GM19463 (cell line): ENCODE measurements around the gene KCNA1.

Source experiments
- ATAC-seq: cut with Tn5 transposase; IDR thresholded peaks from one replicate; pipeline ENCODE4 v1.9.1; 2021; ENCODE audit warnings: mild to moderate bottlenecking, moderate library complexity; ENCODE audit not compliant: unreplicated experiment

KCNA1 gene

DNA sequence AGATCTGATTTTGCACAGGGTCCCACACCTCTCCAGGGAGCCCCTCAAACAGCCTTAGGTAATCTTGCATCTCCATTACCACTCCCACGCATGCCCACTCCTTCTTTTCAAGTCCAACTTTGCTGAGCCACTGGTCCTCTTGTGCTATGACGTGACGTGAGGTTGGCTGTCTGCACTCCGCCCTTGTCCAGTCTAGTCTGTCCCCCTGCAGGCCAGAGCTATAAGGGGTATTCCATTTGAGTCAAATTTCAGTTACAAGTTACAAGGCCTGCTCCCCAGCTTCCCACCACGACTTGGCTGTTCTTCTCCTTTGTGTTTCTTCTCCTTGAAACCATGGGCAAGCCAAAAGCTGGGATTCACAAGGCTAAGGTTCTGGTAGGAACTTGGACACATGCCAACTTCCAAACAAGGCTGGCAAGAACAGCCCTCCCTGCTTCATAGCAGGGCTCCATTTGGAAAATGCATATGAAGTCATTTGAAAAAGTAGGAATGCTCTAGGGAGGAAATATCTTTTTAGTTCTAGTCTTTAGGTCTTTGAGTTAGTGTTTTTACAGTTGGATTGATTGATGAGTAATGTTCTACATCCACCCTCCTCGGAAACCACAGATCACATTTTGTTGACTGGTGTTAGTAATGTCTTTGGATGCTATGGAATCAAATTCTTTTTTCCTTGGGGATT lies 49.1 kb downstream of the KCNA1 start:
- no peak for ATAC-seq

DNA sequence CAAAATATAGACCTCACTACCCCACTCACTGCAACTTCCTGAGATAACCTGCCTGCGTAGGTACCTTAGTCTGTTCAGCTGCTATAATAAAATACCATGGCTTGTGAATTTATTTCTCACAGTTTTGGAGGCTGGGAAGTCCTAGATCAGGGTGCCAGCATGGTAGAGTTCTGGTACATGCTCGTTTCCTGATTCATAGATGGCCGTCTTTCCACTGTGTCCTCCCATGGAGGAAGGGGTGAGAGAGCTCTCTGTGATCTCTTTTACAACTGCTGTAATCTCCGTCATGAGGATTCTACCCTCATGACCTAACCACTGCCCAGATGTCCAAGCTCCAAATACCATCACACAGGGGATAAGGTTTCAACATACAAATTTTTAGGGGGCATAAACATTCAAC lies 49.7 kb downstream of the KCNA1 start:
- ATAC-seq: no peak

DNA sequence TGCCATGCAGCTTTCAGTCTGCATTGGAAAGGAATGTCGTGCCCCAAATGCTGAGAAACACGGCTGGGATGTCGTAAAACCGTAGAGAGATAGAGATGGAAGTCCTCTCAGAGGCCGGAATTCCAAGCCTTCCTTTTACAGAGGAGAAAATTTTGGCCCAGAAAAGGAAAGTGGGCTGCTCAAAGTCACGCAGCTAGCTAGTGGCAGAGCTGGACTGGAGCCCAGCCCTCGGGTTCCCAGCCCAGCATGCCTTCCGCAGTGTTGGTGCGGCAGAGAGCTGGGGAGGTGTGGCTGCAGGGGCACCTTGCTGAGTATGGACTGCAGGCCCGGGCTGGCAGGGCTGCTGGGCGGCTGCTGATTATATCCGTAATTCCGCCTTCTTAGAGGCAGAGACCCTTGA lies 50.3 kb downstream of the KCNA1 start:
- ATAC-seq: no peak

DNA sequence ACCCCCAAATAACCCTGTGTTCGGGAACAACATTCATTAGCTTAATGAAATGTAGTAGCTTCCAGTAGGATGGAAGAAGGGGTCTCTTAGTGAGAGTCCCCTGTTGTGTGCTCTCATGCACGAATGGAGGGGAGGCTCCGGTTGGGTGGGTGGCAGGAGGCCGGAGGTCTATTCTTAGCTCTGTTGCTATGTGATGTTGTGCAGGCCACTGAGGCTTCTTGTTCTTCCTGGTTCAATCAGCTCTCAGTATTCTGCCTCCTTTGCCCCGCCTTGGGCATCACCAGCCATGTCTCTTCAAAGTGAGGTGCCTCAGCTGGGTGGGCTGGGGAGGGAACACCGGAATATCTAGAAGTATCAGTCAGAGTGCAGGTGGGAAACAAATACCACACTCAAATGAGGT lies 50.8 kb downstream of the KCNA1 start:
- ATAC-seq: no peak

DNA sequence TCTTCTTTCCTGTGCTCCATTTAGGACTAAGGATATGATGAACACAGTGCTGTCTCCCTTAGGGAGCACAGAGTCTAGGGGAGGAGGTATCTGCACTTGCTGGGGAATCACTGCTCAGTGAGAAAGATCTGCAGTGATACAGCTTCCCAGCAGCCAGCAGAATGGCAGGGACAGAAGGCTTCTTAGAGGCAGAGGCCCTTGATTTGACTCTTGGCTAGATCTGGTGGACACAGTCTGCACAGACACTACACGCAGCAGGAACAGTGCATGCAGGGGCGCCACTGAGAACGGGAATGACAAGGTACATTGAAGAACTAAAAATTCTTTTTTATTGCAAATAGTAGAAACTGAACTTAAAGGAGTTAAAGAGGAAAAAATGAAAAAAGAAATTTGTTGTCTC lies 51.6 kb downstream of the KCNA1 start:
- ATAC-seq: no peak

DNA sequence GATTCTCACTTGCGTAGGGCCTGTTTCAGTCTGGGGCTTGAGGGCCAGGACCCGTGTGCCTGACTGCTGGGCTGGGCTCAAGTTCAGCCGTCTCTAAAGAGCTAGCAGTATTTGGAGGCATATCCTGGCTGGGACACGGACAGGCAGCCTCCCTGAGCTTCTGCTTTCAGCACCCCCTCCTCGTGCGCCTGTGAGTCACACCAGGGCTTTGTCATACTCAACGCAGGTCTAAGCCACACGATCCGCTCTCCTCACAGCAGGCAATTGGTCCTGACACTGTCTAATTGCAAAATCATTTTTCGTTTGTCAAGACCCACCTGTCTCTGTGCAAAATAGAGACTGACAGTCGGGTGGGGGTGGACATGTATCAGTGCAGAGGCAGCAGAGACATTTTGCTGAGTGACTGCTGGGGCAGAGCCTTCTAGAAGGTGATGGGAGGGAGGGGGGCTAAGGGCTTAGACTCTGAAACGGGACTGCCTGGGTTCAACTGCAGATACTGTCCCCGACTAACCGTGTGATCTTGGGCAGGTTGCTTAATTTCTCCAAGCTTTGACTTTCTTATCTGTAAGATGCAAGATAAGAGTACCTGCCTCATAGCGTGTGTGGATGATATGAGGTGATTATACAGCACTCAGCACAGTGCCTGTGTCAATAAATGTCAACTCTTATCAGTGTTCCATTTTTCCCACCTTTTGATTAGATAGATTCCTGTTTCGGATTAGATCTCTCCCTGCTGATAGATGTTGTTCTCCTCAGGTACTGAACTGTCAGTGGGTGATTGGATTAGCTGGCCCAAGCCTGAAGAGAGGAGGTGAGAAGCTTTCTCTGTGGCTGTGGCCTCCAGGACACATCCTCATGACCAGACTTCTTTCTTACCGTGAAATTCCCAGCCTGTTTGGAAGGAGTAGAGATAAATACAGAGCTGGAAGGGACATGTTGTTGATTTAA lies 53.1 kb downstream of the KCNA1 start:
- ATAC-seq: no peak
